Measurements from ENCODE around the gene KIF5C.

GRCh38 chr2:148909114-148909513, 34.1 kb downstream of the KIF5C start:
- TF ChIP-seq, protein P1, sequence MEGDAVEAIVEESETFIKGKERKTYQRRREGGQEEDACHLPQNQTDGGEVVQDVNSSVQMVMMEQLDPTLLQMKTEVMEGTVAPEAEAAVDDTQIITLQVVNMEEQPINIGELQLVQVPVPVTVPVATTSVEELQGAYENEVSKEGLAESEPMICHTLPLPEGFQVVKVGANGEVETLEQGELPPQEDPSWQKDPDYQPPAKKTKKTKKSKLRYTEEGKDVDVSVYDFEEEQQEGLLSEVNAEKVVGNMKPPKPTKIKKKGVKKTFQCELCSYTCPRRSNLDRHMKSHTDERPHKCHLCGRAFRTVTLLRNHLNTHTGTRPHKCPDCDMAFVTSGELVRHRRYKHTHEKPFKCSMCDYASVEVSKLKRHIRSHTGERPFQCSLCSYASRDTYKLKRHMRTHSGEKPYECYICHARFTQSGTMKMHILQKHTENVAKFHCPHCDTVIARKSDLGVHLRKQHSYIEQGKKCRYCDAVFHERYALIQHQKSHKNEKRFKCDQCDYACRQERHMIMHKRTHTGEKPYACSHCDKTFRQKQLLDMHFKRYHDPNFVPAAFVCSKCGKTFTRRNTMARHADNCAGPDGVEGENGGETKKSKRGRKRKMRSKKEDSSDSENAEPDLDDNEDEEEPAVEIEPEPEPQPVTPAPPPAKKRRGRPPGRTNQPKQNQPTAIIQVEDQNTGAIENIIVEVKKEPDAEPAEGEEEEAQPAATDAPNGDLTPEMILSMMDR (IDR thresholded peaks at IDR 0.05; ENCODE audit: low read length): no peak
- TF ChIP-seq EZH2 (IDR thresholded peaks at IDR 0.05; ENCODE audit: borderline replicate concordance, low read length): no peak

Measured in OCI-LY1 (cell line).